MV-4-11 (cell line): ENCODE data around the gene ASTN2.
"Not testable (repeated sequence)": the region's sequence is repeated elsewhere in the genome, so short reads cannot be mapped to it uniquely, and the experiment has no call there.

Experiments
- DNase-seq: peaks from one replicate; lab custom pipeline; 2025; lab: John Stamatoyannopoulos, UW

ASTN2 gene

GRCh38 chr9:117074784-117075520, 339.9 kb downstream of the ASTN2 start:
- no peak for DNase-seq

- no peak for DNase-seq
Observed at GRCh38 chr9:117074342-117074662, 340.6 kb downstream of the ASTN2 start.

- DNase-seq: no peak
Observed at GRCh38 chr9:117073539-117074341, 341.1 kb downstream of the ASTN2 start.

GRCh38 chr9:117073071-117073470, 341.8 kb downstream of the ASTN2 start:
- no peak for DNase-seq

- DNase-seq: no peak
Observed at GRCh38 chr9:117072216-117072615, 342.6 kb downstream of the ASTN2 start.

GRCh38 chr9:117071673-117072207, 343.1 kb downstream of the ASTN2 start:
- DNase-seq: not testable (repeated sequence)

GRCh38 chr9:117063721-117064471, 351.0 kb downstream of the ASTN2 start:
- no peak for DNase-seq

- DNase-seq: no peak
Observed at GRCh38 chr9:117060963-117061362, 353.9 kb downstream of the ASTN2 start.

GRCh38 chr9:117050007-117050406, 364.9 kb downstream of the ASTN2 start:
- DNase-seq: no peak

- no peak for DNase-seq
Observed at GRCh38 chr9:117046666-117047327, 368.1 kb downstream of the ASTN2 start.

GRCh38 chr9:117044241-117044640, 370.6 kb downstream of the ASTN2 start:
- DNase-seq: no peak

GRCh38 chr9:117043159-117043558, 371.7 kb downstream of the ASTN2 start:
- DNase-seq: no peak

GRCh38 chr9:117035546-117035945, 379.3 kb downstream of the ASTN2 start:
- no peak for DNase-seq

GRCh38 chr9:117034866-117035265, 380.0 kb downstream of the ASTN2 start:
- DNase-seq: no peak

- no peak for DNase-seq
Observed at GRCh38 chr9:117030254-117030768, 384.5 kb downstream of the ASTN2 start.

GRCh38 chr9:117029341-117029740, 385.5 kb downstream of the ASTN2 start:
- no peak for DNase-seq

- no peak for DNase-seq
Observed at GRCh38 chr9:117028103-117028858, 386.6 kb downstream of the ASTN2 start.

GRCh38 chr9:117021906-117022305, 393.0 kb downstream of the ASTN2 start:
- no peak for DNase-seq

GRCh38 chr9:117018966-117019617, 395.8 kb downstream of the ASTN2 start:
- no peak for DNase-seq

- DNase-seq: no peak
Observed at GRCh38 chr9:117017414-117017985, 397.4 kb downstream of the ASTN2 start.
